GM23338 (cell line): ENCODE data around the gene MMD.

Experiments
- CREB1 ChIP-seq: fragments of 250-450 bp; sonication (Bioruptor Pico); IDR thresholded peaks from 2 replicates; pipeline ENCODE4 v1.5.0; 2020; ENCODE audit warnings: low read depth, mild to moderate bottlenecking, moderate library complexity
- CTCF ChIP-seq, 2 experiments: fragments of 200-600 bp in 1 of 2; sonication (generic) in 1 of 2; conservative IDR thresholded peaks; 2 replicates each; pipeline versions ENCODE4 v1.5.1 to v1.6.1; 2016 to 2017; ENCODE audit warnings: antibody characterized with exemption in 2 of 2, low read depth in 2 of 2, mild to moderate bottlenecking in 2 of 2, moderate library complexity in 1 of 2
- ETS1 ChIP-seq: IDR thresholded peaks from 2 replicates; pipeline ENCODE4 v1.6.1; 2016; ENCODE audit warnings: antibody characterized with exemption
- EZH2 ChIP-seq: fragments of 200-600 bp; sonication (generic); IDR thresholded peaks from one replicate; pipeline ENCODE4 v1.8.0; 2017; ENCODE audit warnings: antibody characterized with exemption, mild to moderate bottlenecking, low read depth; ENCODE audit not compliant: unreplicated experiment
- EZH2phosphoT487 ChIP-seq: fragments of 200-600 bp; sonication (generic); IDR thresholded peaks from one replicate; pipeline ENCODE4 v1.8.1; 2018; ENCODE audit warnings: antibody characterized with exemption; ENCODE audit not compliant: unreplicated experiment
- JUNB ChIP-seq: IDR thresholded peaks from one replicate; pipeline ENCODE4 v1.6.1; 2016; ENCODE audit warnings: antibody characterized with exemption; ENCODE audit not compliant: unreplicated experiment
- NANOG ChIP-seq: IDR thresholded peaks from 2 replicates; pipeline ENCODE4 v1.6.1; 2016; ENCODE audit warnings: antibody characterized with exemption, borderline replicate concordance
- POLR2AphosphoS5 ChIP-seq: IDR thresholded peaks from 2 replicates; pipeline ENCODE4 v1.6.1; 2016; ENCODE audit warnings: antibody characterized with exemption, low read depth
- REST ChIP-seq: IDR thresholded peaks from one replicate; pipeline ENCODE4 v1.6.1; 2018; ENCODE audit warnings: antibody characterized with exemption; ENCODE audit not compliant: unreplicated experiment
- STAT1 ChIP-seq: IDR thresholded peaks from one replicate; pipeline ENCODE4 v1.6.1; 2016; ENCODE audit warnings: antibody characterized with exemption; ENCODE audit not compliant: unreplicated experiment
- ZNF114 ChIP-seq: fragments of 250-450 bp; sonication (Bioruptor Pico); IDR thresholded peaks from 2 replicates; pipeline ENCODE4 v1.5.0; 2020; ENCODE audit warnings: mild to moderate bottlenecking, moderate library complexity
- ZNF462 ChIP-seq: fragments of 250-450 bp; sonication (Bioruptor Pico); IDR thresholded peaks from 2 replicates; pipeline ENCODE4 v1.5.0; 2020; ENCODE audit warnings: mild to moderate bottlenecking, moderate library complexity

GRCh38 chr17:55407641-55408566 lies 13.7 kb downstream of the MMD start:
- no peak for TF ChIP-seq EZH2
- no peak for TF ChIP-seq CTCF (conservative IDR thresholded peaks at IDR 0.05; ENCODE audit: low read depth in 2 of 2)
- no peak for TF ChIP-seq REST
- TF ChIP-seq POLR2AphosphoS5, result no peak
- TF ChIP-seq NANOG, result no peak
- TF ChIP-seq CREB1 (CRISPR knock-in tag), result no peak
- TF ChIP-seq EZH2phosphoT487, result no peak
- TF ChIP-seq ETS1, result no peak
- TF ChIP-seq JUNB, result no peak
- TF ChIP-seq ZNF462 (CRISPR knock-in tag), result no peak
- no peak for TF ChIP-seq ZNF114 (CRISPR knock-in tag)
- no peak for TF ChIP-seq STAT1
